GM18868 (cell line): ENCODE measurements around the gene HERPUD1.
"Not testable (repeated sequence)": the region's sequence is repeated elsewhere in the genome, so short reads cannot be mapped to it uniquely, and the experiment has no call there.

Experiments
- ATAC-seq: cut with Tn5 transposase; IDR thresholded peaks from one replicate; pipeline ENCODE4 v1.9.1; 2021; ENCODE audit warnings: mild to moderate bottlenecking, moderate library complexity; ENCODE audit not compliant: unreplicated experiment

HERPUD1 gene, protein sequence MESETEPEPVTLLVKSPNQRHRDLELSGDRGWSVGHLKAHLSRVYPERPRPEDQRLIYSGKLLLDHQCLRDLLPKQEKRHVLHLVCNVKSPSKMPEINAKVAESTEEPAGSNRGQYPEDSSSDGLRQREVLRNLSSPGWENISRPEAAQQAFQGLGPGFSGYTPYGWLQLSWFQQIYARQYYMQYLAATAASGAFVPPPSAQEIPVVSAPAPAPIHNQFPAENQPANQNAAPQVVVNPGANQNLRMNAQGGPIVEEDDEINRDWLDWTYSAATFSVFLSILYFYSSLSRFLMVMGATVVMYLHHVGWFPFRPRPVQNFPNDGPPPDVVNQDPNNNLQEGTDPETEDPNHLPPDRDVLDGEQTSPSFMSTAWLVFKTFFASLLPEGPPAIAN

DNA sequence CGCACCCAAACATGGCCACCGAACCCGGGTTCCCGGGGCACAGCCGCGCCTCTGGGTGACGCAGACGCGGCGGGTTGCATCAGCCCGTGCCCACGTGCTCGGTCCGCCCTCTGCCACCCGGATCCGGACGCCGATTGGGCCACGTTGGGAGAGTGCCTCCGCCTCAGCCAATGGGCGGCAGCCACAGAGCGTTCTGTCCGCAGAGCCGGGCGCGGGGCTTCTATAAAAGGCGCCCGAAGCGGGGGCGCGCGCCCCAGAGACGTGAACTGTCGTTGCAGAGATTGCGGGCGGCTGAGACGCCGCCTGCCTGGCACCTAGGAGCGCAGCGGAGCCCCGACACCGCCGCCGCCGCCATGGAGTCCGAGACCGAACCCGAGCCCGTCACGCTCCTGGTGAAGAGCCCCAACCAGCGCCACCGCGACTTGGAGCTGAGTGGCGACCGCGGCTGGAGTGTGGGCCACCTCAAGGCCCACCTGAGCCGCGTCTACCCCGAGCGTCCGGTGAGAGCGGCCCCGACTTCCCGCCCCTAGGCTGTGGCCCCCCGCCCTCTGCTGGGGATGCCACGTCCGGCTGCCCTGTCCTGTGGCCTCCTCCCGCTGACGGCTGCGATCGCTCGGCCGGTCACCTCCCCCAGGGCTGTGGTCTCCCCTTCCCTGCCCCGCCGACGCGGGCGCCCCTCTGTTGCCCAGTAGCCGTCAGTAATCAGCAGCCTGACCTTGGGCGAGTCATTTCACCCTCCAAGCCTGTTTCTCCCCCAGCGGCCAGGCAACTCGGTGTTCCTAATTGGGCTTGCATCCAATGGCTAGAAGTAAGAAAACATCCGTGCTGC lies at the start of gene HERPUD1:
TSS of gene HERPUD1 (plus strand) at position 251 of the 829 bp plus-strand sequence. CDS start at position 354, 103 bp downstream.
- peak; percentile 85 for ATAC-seq

GRCh38 chr16:56883586-56883985 lies 48.4 kb upstream of the HERPUD1 start:
- no peak for ATAC-seq

DNA sequence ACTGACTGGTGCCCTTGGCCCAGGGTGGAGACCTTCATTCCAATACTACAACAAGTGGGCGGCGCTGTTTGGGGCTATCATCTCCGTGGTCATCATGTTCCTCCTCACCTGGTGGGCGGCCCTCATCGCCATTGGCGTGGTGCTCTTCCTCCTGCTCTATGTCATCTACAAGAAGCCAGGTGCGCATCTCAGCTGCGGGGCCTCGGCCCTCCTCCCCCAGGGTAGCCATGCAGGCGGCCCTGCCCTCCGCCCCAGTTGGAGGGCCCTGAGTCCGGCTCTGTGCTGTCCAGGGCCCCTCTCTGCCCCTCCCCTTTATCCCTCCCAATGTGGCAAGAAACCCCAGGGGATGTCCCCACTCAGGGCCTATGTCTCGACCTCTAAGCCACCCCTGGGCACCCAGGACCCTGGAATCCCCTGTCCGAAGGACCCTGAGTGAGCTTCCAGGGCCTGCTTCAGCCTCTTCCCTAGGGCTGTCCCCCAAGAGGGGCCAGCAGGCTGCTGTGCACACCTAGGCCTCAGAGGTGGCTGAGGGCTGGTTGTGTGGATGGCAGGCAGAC lies 47.8 kb upstream of the HERPUD1 start:
- no peak for ATAC-seq

DNA sequence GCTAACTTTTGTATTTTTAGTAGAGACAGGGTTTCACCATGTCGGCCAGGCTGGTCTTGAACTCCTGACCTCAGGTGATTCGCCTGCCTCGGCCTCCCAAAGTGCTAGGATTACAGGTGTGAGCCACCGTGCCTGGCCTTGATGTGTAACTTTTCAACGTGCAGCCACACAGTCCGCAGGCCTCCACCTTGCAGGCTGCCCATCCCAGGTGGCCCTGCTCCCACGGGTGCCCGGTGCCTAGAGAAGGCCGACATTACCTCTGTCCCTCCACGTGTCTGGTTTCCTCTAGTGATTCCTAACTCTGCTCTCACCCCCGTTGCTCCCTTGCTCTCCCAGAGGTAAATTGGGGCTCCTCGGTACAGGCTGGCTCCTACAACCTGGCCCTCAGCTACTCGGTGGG lies 47.0 kb upstream of the HERPUD1 start:
- ATAC-seq: not testable (repeated sequence)

- no peak for ATAC-seq
Measured at GRCh38 chr16:56885446-56886162, 46.3 kb upstream of the HERPUD1 start.

DNA sequence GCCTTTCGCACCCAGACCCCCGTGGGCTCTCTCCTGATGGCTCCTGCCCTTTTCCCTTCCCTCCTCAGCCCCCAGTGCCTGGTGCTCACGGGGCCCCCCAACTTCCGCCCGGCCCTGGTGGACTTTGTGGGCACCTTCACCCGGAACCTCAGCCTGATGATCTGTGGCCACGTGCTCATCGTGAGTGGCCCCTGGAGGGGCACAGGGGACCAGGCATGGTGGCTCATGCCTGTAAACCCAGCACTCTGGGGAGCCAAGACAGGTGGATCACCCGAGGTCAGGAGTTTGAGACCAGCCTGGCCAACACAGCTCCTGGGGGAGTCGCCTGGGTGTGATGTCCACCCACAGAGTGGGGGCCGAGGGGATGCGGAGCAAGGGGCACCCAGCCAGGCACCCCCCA lies 45.6 kb upstream of the HERPUD1 start:
- ATAC-seq: no peak

- ATAC-seq: no peak
Measured at GRCh38 chr16:56886826-56887225, 45.1 kb upstream of the HERPUD1 start.

GRCh38 chr16:56888806-56889205 lies 43.1 kb upstream of the HERPUD1 start:
- peak; percentile 72 for ATAC-seq

DNA sequence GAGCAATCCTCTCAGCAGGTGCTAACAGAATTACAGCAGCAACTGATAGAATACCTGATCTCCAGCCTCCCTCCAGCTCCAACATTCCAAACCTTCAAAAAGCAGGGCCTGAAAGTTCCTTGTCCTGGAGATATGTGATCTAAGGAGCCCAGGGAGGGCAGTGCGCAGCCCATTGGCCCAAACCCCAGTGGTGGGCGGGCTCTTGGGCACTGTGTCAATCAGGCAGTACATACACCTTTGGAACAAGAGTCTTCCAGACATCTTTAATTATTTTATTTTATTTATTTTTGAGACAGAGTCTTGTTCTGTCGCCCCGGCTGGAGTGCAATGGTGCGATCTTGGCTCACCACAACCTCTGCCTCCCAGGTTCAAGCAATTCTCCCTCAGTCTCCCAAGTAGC lies 42.7 kb upstream of the HERPUD1 start:
- ATAC-seq: no peak

GRCh38 chr16:56891685-56892084 lies 40.3 kb upstream of the HERPUD1 start:
- ATAC-seq: no peak

- ATAC-seq: no peak
Measured at GRCh38 chr16:56892705-56893104, 39.2 kb upstream of the HERPUD1 start.

DNA sequence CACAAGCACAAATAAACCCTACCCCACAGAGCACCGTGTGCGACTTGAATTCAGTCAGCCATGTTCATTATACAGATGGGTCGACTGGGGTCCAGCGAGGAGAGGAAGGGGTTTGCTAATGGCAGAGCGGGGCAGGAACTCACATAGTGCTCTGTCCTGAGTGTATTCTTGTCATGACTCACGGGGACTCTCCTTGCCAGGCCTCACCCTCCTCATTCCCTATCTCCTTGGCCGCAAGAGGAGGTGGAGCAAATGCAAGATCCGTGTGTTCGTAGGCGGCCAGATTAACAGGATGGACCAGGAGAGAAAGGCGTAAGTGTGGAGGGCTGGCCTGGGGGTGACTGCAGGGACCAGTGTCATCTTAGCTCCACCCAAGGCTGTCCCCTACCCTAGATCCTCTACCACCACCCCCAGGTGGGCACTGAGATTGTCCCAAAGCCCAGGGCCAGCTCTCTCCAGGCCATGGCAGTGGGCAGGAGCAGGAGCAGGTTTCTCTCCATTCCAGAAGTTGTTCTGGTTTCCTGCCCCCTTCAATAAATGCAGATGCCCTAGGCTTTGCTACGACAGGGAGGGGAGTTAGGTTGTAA lies 37.5 kb upstream of the HERPUD1 start:
- ATAC-seq: no peak

- ATAC-seq: no peak
Measured at GRCh38 chr16:56895813-56896212, 36.1 kb upstream of the HERPUD1 start.

DNA sequence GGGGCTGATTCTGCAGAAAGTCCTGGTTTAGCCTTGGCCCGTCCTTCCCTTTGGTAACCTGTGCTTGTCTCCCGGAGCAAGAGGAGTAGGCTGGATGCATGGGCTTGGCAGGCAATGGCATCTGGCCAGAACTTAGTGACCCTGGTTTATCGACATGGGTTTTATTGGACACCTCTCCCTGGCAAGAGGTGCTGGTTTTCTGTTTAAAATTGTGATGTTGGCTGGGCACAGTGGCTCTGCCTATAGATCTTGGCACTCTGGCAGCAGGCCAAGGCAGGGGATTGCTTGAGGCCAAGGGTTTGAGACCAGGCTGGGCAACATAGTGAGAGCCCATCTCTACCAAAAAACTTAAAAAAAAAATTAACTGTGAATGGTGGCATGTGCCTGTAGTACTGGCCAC lies 35.7 kb upstream of the HERPUD1 start:
- no peak for ATAC-seq

DNA sequence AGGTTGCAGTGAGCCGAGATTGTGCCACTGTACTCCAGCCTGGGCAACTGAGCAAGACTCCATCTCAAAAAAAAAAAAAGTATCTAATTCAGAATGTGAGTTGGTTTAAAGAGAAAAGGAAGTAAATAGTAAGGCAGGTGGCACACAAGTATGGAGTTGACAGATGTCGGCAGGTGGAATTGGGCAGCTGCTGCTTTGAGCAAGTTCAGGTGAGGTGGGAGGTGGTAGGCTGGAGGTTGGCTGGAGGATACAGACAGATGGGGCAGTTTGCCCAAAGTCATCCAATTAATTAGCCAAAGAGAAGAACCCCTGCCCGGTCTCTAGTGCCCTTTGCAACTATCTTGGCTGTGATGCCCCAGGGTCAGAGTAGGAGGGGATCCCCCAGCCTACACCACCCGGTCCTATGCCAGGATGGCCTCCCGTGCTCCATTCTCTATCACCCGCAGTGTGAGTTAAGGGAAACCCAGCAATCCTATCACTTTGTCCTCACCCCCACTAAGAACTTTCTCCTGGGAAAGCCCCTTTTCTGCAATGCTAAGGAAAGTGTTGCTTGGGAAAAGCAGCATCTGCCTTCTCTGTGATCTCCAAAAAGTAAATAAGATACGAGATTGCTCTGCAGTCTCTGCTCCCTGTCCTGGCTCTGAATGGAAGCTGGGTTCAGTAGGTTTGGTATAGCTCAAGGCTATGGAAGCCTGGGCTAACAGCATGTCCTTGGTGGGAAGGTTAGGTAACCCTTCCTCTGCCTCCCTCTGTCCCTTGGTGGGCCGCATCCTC lies 34.7 kb upstream of the HERPUD1 start:
- ATAC-seq: no peak

DNA sequence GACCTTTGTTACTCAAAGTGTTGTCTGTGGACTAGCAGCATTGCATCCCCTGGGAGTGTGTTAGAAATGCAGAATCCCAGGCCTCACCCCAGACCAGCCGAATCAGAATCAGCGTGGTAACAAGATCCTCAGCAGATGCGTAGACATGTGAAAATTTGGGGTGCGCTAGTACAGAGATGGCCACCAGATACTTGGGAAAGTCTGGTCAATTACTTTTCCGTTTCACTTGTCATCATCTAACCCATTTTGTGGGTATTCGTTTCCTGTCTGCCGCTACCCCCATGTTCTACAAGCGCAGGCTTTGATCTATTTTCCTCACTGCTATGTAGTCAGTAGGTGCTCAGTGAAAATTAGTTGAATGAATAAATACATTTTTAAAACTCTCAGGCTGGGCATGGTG lies 33.1 kb upstream of the HERPUD1 start:
- ATAC-seq: no peak

DNA sequence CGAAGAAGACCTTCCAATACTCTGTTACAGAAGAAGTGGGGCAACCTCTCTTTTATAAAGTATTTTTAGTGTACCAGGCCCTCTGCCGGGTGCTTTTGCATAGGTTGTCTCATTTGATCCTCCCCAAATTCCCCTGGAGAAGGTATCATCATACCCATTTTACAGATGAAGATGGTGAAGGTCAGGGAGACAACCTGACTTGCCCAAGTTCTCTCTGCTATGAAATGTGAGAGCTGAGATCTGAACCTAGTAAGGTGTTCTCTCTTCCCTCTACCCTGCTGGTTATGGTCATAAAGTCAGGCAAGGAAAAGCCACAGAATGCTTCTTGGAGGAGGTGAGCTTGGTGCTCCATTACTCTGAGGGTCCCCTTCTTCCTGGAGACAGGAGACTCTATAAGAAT lies 28.1 kb upstream of the HERPUD1 start:
- ATAC-seq: no peak

DNA sequence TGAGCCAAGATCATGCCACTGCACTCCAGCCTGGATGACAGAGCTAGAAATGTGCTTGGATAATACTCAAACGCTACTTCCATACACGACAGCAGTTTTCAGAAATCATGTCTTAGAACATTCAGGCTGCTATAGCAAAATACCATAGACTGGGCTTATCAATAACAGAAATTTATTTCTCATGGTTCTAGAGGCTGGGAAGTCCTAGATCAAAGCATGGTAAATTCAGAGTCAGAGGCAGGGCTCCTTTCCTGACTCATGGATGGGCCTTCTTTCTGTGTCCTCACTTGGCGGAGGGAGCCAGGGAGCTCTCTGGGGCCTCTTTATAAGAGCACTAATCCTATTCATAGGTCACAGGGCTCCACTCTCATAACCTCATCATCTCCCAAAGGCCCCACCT lies 24.5 kb upstream of the HERPUD1 start:
- no peak for ATAC-seq

- ATAC-seq: no peak
Measured at GRCh38 chr16:56909527-56909979, 22.4 kb upstream of the HERPUD1 start.

- no peak for ATAC-seq
Measured at GRCh38 chr16:56910112-56910511, 21.8 kb upstream of the HERPUD1 start.
